ENCODE data around the gene TEKT5. TPM values are rescaled to one million over a fixed set of nuclear protein-coding genes. Genes with fewer than 3 reads are reported as not detected.

The TEKT5 gene
- total RNA-seq, 4 donors from 2014 or later: 0.51 to 0.94 TPM; not detected in 2

DNA sequence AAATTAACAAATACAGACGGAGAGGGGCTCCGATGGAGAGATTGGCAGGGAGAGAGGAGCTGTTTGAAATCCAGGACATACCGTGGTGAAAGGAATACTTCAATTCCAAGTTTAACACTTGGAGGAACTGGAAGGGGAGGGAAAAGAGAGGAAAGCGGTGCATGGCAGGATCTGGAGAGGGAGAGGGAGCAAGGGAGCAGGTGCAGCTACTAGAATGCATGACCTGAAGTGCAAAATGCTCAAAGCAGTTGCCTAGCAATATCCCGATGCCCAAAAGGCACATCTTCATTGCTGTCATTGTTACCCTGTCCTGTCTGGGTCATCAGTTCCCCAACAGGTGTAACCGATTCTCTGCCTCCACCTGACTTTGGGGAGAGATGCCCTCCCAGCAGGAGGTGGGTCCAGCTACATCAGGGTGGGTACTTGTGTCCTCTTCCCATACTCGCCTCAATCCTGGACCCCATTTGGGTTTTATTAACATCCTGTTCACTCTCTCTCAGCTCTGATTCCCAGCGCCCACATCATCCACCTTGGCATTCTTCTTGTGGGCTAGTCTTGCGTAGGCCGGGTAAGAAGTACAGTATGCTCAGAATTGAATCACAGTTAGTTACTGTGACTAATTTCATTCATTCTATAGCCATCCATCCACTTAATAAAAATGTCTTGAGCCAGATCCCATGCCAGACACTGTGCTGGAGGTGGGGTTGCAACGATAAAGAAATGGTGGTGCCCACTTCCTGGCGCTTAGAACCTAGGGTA, 76.9 kb downstream of the TEKT5 start:
- no peak for TF ChIP-seq CTCF (IDR thresholded peaks at IDR 0.05; ENCODE audit: low read depth)

DNA sequence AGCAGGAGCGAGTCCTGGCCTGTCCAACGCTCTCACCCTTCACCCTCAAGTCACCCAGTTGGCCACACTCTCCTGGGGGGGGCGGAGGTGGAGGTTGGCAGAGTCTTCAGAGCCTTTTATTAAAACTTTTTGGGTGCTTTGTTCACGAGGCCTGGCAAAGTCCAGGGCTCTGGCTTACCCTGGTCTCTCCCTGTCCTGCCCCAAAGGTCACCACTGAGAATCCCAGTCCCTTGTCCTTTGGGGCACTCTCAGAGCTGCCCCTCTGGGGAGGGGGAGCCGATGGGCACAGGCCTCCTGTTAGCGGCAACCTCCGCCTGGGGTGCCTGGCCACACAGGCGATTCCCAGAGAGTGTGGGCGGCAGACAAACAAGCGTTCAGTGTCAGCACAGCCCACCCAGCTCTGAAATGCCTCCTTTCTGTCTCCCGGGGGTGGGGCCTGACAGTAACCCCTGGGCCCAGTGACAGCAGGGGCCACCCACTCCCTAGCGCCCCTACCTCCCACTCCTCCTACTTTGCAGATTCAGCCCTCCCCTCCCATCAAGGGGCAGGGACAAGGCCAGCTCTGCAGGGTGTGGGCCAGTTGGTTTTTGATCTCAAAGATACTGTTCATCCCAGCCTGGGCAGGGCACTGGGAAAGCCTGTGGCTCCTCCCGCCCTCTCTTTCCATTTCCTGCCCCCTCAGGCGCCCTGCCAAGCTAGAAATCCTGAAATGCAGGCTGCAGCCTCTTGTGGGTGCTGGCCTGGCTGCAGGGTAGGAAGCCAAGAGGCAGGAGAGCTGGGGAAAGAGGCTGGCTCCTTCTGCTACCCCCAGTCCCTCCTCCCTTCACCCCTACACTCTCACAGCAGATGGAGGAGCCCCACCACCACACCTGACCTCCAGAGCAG, 77.7 kb downstream of the TEKT5 start:
- TF ChIP-seq CTCF (IDR thresholded peaks at IDR 0.05; ENCODE audit: low read depth): no peak

- TF ChIP-seq CTCF (IDR thresholded peaks at IDR 0.05; ENCODE audit: low read depth): no peak
Measured at GRCh38 chr16:10616419-10616755, 78.3 kb downstream of the TEKT5 start.

DNA sequence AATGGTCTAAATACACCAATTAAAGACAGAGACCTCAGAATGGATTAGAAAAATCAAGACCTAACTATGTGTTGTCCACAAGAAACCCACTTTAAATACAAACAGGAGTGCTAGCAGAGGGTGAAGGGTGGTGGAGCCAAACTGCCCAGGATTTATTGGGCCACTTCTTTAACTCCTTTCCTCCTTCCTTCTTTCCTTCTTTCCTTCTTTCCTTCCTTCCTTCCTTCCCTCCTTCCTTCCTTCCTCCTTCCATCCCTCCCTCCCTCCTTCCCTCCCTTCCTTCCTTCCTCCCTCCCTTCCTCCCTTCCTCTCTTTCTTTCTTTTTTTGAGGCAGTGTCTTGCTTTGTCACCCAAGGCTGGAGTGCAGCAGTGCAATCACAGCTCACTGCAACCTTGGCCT, 80.0 kb downstream of the TEKT5 start:
- no peak for TF ChIP-seq CTCF (IDR thresholded peaks at IDR 0.05; ENCODE audit: low read depth)

DNA sequence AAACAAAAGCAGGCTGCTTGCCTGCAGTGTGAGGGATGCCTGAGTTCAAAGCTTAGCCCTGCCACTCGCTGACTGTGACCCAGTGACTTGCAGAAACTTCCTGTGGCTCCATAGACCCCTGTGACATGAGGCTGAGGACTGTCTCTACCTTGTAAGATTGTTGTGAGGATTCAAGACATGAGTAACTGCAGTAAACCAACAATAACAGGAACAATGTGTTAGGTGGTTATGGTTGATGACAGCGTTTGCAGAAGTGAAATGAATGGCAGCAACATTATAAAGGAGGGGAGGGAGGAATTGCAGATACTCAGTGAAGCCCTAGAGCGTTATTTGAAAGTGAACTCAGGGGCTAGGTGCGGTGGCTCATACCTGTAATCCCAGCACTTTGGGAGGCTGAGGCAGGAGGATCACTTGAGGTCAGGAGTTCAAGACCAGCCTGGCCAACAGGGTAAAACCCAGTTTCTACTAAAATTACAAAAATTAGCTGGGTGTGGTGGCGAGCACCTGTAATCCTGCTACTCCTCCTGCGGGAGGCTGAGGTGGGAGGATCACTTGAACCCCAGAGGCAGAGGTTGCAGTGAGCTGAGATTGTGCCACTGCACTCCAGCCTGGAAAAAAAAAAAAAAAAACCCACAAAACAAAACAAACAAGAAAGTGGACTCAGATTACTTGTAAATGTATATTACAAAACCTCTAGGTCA, 80.8 kb downstream of the TEKT5 start:
- TF ChIP-seq CTCF (IDR thresholded peaks at IDR 0.05; ENCODE audit: low read depth): no peak

DNA sequence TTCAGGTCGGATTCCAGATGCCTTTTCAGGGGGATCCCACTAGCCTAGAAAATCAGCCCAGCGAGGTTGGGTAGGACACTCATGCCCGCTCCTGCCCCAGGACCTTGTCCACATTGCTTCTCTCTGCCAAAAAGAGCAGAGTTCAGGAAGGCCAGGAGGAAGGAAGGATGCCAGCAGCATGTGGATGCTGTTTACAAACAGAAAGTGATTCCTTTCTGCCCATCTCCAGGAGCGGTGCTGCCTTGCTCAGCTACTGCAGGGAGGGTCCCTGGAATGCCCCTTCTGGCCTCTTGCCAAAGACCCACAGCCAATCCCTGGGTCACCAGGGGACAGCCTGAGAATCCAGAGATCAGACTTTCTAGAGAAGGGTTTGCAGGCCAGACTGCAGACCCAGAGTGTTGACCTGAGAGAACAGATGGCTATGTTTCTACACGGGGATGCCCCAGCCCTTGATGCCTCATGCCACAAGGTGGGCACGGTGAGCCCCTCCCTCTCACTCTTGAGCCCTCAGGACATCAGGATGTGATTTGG, 82.0 kb downstream of the TEKT5 start:
- TF ChIP-seq CTCF (IDR thresholded peaks at IDR 0.05; ENCODE audit: low read depth): no peak

Data from subcutaneous adipose tissue (tissue), 4 donors.